Retina (tissue), 1 donor: ENCODE measurements around the gene AKAP13.

Experiments used
- DNase-seq: peaks from one replicate; pipeline ENCODE4 v3.0.0-alpha.2; 2016

AKAP13 gene

GRCh38 chr15:85762039-85762755, 381.8 kb downstream of the AKAP13 start:
- DNase-seq, result no peak

- DNase-seq, result no peak
These were observed 382.3 kb downstream of the AKAP13 start for GRCh38 chr15:85762756-85763127.

- DNase-seq, result no peak
These were observed 382.8 kb downstream of the AKAP13 start for GRCh38 chr15:85763157-85763556.

GRCh38 chr15:85763673-85764633, 383.6 kb downstream of the AKAP13 start:
- DNase-seq, result no peak

GRCh38 chr15:85764649-85765277, 384.4 kb downstream of the AKAP13 start:
- no peak for DNase-seq

GRCh38 chr15:85766001-85766831, 385.8 kb downstream of the AKAP13 start:
- DNase-seq, result peak; percentile 57

- DNase-seq, result no peak
These were observed 387.6 kb downstream of the AKAP13 start for GRCh38 chr15:85767785-85768529.

- DNase-seq, result no peak
These were observed 388.3 kb downstream of the AKAP13 start for GRCh38 chr15:85768595-85769168.

GRCh38 chr15:85769182-85769900, 388.9 kb downstream of the AKAP13 start:
- no peak for DNase-seq

- no peak for DNase-seq
These were observed 390.0 kb downstream of the AKAP13 start for GRCh38 chr15:85770096-85771041.

- no peak for DNase-seq
These were observed 390.9 kb downstream of the AKAP13 start for GRCh38 chr15:85771271-85771670.

- DNase-seq, result no peak
These were observed 391.5 kb downstream of the AKAP13 start for GRCh38 chr15:85771781-85772445.

- DNase-seq, result no peak
These were observed 392.3 kb downstream of the AKAP13 start for GRCh38 chr15:85772668-85773067.

GRCh38 chr15:85773249-85773648, 392.8 kb downstream of the AKAP13 start:
- no peak for DNase-seq

- no peak for DNase-seq
These were observed 393.6 kb downstream of the AKAP13 start for GRCh38 chr15:85773970-85774369.

- no peak for DNase-seq
These were observed 397.1 kb downstream of the AKAP13 start for GRCh38 chr15:85777250-85778106.

GRCh38 chr15:85778107-85778776, 397.8 kb downstream of the AKAP13 start:
- no peak for DNase-seq
